CD4-positive, alpha-beta T cell (primary cell): Measurements from ENCODE around the gene ZG16. TPM values are rescaled to one million over a fixed set of nuclear protein-coding genes. Genes with fewer than 3 reads are reported as not detected.
A peak's percentile ranks its signal among the peaks of the same experiment; 100 is the strongest.

Experiments used
- ATAC-seq: fragments of 200-7000 bp; cut with Tn5 transposase; one replicate; pipeline ENCODE4 v1.10.0; 2022; ENCODE audit warnings: mild to moderate bottlenecking; ENCODE audit not compliant: poor library complexity
- CTCF ChIA-PET: fragments of 350-600 bp; sonication (Branson Sonifier 250); formaldehyde crosslinking; loops from one replicate; lab custom pipeline; 2021; ENCODE audit warnings: antibody characterized with exemption, inconsistent platforms; lab: Charles Lee
- POLR2A ChIA-PET: fragments of 350-600 bp; sonication (Branson Sonifier 250); formaldehyde crosslinking; loops from one replicate; lab custom pipeline; 2021; ENCODE audit warnings: antibody characterized with exemption, inconsistent platforms; lab: Charles Lee
- DNase-seq, 14 experiments: peaks; one replicate each; pipeline ENCODE4 v3.0.0-alpha.2; 2013 to 2020; ENCODE audit warnings: mixed read lengths in 2 of 14
- H3K27ac ChIP-seq, 2 donors: one replicate each; pipeline versions ENCODE4 v1.5.1 to v1.7.0; 2013; ENCODE audit warnings: low read length in 2 of 2, low read depth in 1 of 2, mild to moderate bottlenecking in 1 of 2
- H3K27me3 ChIP-seq, 2 experiments: 1 replicate in 1 of 2; 2 replicates in 1 of 2; pipeline versions ENCODE4 v1.6.1 to v1.7.0; 2013; ENCODE audit warnings: low read length in 2 of 2, control low read depth in 1 of 2, mild to moderate bottlenecking in 1 of 2, moderate library complexity in 1 of 2; ENCODE audit not compliant: insufficient read depth in 2 of 2, control insufficient read depth in 1 of 2
- H3K36me3 ChIP-seq: one replicate; pipeline ENCODE4 v1.6.1; 2013; ENCODE audit warnings: low read length, control low read depth; ENCODE audit not compliant: insufficient read depth
- H3K4me1 ChIP-seq: one replicate; pipeline ENCODE4 v1.6.1; 2013; ENCODE audit warnings: low read length, control low read depth; ENCODE audit not compliant: insufficient read depth
- H3K4me3 ChIP-seq: one replicate; pipeline ENCODE4 v1.5.1; 2013; ENCODE audit warnings: mild to moderate bottlenecking, low read length, moderate library complexity
- H3K9me3 ChIP-seq, 2 experiments: 1 replicate in 1 of 2; 2 replicates in 1 of 2; pipeline versions ENCODE4 v1.6.1 to v1.7.0; 2013; ENCODE audit warnings: low read length in 2 of 2, mild to moderate bottlenecking in 2 of 2, control low read depth in 1 of 2, moderate library complexity in 1 of 2; ENCODE audit not compliant: control insufficient read depth in 1 of 2, insufficient read depth in 1 of 2
- H3K27ac Mint-ChIP-seq: one replicate; pipeline ENCODE4 v1.8.0; 2020; ENCODE audit warnings: mixed read lengths
- H3K27me3 Mint-ChIP-seq: one replicate; pipeline ENCODE4 v1.8.0; 2021; ENCODE audit warnings: mixed read lengths
- H3K36me3 Mint-ChIP-seq: one replicate; pipeline ENCODE4 v1.8.0; 2021; ENCODE audit warnings: low read depth, mixed read lengths
- H3K4me1 Mint-ChIP-seq: one replicate; pipeline ENCODE4 v1.8.0; 2021; ENCODE audit warnings: low read depth, mixed read lengths
- H3K4me3 Mint-ChIP-seq: one replicate; pipeline ENCODE4 v1.8.0; 2020; ENCODE audit warnings: mild to moderate bottlenecking, mixed read lengths
- H3K9me3 Mint-ChIP-seq: one replicate; pipeline ENCODE4 v1.8.0; 2020; ENCODE audit warnings: mixed read lengths
- CTCF ChIP-seq: fragments of 200-600 bp; IDR thresholded peaks from one replicate; pipeline ENCODE4 v1.8.0; 2022; ENCODE audit warnings: antibody characterized with exemption, mild to moderate bottlenecking
- intact Hi-C, 2 experiments: fragments of 100-400 bp; cut with DNase I in 1 of 2; cut with micrococcal nuclease in 1 of 2; formaldehyde crosslinking; loops; one replicate each; pipeline versions ENCODE4 v1.15.1 to v1.9.0; 2023 to 2025; cut with DNase I, micrococcal nuclease
- total RNA-seq, 174 experiments: library from RNA in 2 of 174; stranded (reverse) in 2 of 174; gene quantifications; one replicate each; pipeline ENCODE4 v1.2.3 and lab custom pipeline; 2021 to 2026

Gene ZG16
- total RNA-seq, 2 experiments from 2014 or later, result not detected

- Mint-ChIP-seq H3K9me3 (no peaks in the 10 kb centered on the region), H3K4me3 (no peak overlapping the region), H3K36me3 (no peaks in the 10 kb centered on the region), H3K27ac (peak overlapping the region; percentile 66), H3K27me3 (no peaks in the 10 kb centered on the region), H3K4me1 (peaks cover 19% of the 10 kb centered on the region)
- TF ChIP-seq CTCF, result no peak
- peaks cover 16% of the 10 kb centered on the region for H3K4me1 ChIP-seq
- intact Hi-C loops, result no loop called here
- CTCF ChIA-PET, result interaction anchor here (1.7 kb wide), 1 partner anchor 25 kb away, joined by 4 read pairs; no protein-coding TSS in a partner anchor
- POLR2A ChIA-PET, result no interaction called here
- no peak overlapping the region for H3K27ac ChIP-seq
- H3K36me3 ChIP-seq, result no peaks in the 10 kb centered on the region
- no peak overlapping the region for H3K4me3 ChIP-seq
- H3K9me3 ChIP-seq, result no peaks in the 10 kb centered on the region
- no peak for ATAC-seq
- no peaks in the 10 kb centered on the region for H3K27me3 ChIP-seq
- DNase-seq, result no peak
Measured at GRCh38 chr16:29763326-29763725, 14.7 kb upstream of the ZG16 start.

- Histone ChIP-seq H3K36me3 (no peaks in the 10 kb centered on the region), H3K27me3 (no peaks in the 10 kb centered on the region), H3K4me1 (peaks cover 8% of the 10 kb centered on the region), H3K27ac (no peak overlapping the region), H3K4me3 (no peak overlapping the region), H3K9me3 (no peaks in the 10 kb centered on the region)
- Mint-ChIP-seq H3K27ac (peak overlapping the region; percentile 40), H3K4me1 (peaks cover 15% of the 10 kb centered on the region), H3K36me3 (no peaks in the 10 kb centered on the region), H3K9me3 (no peaks in the 10 kb centered on the region), H3K4me3 (no peak overlapping the region), H3K27me3 (no peaks in the 10 kb centered on the region)
- TF ChIP-seq CTCF, result no peak
- POLR2A ChIA-PET, result interaction anchor here (0.8 to 1.0 kb wide), 3 partner anchors 9 to 61 kb away, joined by 3 to 4 read pairs (median 3); no protein-coding TSS in a partner anchor
- DNase-seq, result no peak
- CTCF ChIA-PET, result interaction anchor here (0.6 to 1.7 kb wide), 2 partner anchors 27 to 125 kb away, joined by 4 read pairs; no protein-coding TSS in a partner anchor
- no peak for ATAC-seq
- intact Hi-C loops, result no loop called here
Measured at GRCh38 chr16:29765167-29766032, 12.7 kb upstream of the ZG16 start.

- no peaks in the 10 kb centered on the region for H3K9me3 Mint-ChIP-seq
- ATAC-seq, result no peak
- H3K27ac Mint-ChIP-seq, result no peak overlapping the region
- POLR2A ChIA-PET, result no interaction called here
- Histone ChIP-seq H3K4me1 (peaks cover 3% of the 10 kb centered on the region), H3K27me3 (no peaks in the 10 kb centered on the region), H3K4me3 (no peak overlapping the region), H3K9me3 (no peaks in the 10 kb centered on the region), H3K27ac (no peak overlapping the region), H3K36me3 (no peaks in the 10 kb centered on the region)
- no peaks in the 10 kb centered on the region for H3K36me3 Mint-ChIP-seq
- H3K4me1 Mint-ChIP-seq, result peaks cover 9% of the 10 kb centered on the region
- DNase-seq, result no peak
- CTCF ChIA-PET, result interaction anchor here (0.7 kb wide), 1 partner anchor 41 kb away, joined by 3 read pairs; no protein-coding TSS in a partner anchor
- H3K27me3 Mint-ChIP-seq, result no peaks in the 10 kb centered on the region
- TF ChIP-seq CTCF, result no peak
- no peak overlapping the region for H3K4me3 Mint-ChIP-seq
- intact Hi-C loops, result no loop called here
Measured at GRCh38 chr16:29766571-29766970, 11.5 kb upstream of the ZG16 start.
